DMS53 treated with DMSO at 0.1 percent for 48 hours (cell line): ENCODE measurements around the gene ELMOD1.
A peak's percentile ranks its signal among the peaks of the same experiment; 100 is the strongest.

ENCODE experiments used
- DNase-seq: peaks from one replicate; lab custom pipeline; 2025; ENCODE audit not compliant: unreplicated experiment; lab: John Stamatoyannopoulos, UW

Gene ELMOD1

DNA sequence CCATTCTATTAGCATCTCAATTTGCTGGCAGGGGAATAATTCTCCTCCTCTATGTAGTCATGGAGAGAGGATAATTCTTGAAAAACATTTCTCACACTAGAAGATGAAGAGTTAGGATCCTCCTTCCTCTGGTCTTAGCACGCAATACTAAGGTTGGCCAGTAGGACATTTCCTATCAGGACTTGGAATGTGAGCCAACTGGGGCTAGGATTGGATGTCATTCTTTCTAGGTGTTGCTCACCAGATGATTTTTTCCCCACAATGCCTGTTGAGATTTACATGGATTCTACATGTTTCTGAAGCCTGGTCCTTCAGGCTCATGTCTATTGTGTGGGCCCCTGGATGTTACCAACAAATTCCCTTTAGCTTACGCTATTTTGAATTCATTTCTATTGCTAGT is 92.9 kb downstream of the ELMOD1 start:
- no peak for DNase-seq

DNA sequence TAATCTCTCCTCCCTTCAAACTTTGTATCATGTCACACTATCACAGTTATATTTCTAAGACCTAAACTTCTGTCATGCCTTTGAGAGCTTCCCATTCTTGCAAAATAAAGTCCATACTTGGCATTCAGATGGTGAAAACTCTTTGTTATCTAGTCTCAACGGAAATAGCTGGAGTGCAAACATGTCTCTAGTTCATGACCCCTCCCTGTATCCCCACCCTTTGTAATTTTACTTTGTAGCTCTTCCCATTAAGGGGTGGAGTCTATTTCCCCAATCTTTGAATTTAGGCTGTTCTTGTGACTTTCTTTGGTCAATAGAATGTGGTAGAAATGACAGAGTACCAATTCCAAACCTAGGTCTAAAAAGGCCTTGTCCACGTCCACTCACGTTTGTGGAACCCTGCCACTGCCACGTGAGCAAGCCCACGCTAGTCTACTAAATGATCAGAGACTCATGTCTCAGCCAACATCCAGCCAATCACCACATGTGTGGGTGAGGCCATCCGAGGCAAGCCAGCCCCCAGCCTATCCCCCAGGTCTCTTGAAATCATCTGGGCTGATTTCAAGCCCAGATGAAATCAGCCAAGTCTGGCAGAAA is 97.5 kb downstream of the ELMOD1 start:
- DNase-seq = no peak

GRCh38 chr11:107689317-107690202 is 98.6 kb downstream of the ELMOD1 start:
- peak; percentile 92 for DNase-seq

DNA sequence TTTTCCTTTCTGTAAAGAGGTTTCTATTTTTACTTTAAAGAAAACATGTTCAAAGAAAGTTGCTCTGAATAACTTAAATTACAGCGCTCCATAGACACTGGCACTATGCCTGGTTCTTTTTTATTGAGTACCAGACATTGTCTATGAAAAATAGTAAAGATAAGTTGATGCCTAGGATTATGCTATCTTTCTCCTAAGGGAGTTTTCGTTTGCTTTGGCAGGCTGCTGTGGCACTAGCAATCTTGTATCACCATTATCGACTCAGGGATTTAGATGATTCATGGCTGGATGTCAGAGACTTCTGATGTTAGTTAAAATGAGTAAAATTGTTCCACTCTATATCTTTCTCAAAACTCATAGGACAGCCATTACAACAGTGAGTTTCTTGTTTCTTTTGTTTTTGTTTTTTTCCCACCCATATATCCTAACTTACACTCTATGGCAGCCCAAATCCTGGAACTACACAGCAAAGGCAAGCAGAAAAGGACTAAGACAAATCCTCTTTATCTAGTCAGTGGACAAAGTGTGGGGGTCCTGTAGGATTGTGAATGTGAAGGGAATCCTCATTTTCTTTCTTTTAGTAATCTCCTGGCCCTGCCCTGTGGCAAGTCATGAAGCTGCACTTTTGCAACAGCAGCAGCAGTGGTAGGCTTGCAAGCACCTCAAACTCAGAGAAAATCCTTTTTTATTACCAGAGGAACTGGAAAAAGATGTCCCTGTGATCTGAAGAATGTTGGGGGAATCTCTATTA is 100.2 kb downstream of the ELMOD1 start:
- no peak for DNase-seq

- DNase-seq = no peak
Measured at GRCh38 chr11:107695446-107695845, 104.5 kb downstream of the ELMOD1 start.

DNA sequence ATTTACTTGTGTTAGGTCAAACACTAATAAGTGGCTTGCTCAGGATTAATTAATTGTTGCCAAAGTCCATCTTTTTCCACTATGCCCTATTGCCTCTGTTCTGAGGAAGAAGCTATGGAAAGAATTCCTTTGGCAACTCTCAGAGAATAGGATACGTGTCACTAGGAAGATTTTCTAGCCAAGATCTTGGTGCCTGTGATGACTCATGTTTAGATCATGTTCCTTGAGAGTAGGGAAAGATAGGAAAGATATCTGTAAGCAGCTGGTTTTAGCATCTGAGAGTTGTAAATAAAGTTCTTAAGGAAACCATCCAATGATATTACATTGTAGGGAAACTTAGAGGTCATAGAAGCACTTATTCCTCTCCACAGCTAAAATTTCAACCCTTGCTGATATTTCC is 105.2 kb downstream of the ELMOD1 start:
- no peak for DNase-seq

DNA sequence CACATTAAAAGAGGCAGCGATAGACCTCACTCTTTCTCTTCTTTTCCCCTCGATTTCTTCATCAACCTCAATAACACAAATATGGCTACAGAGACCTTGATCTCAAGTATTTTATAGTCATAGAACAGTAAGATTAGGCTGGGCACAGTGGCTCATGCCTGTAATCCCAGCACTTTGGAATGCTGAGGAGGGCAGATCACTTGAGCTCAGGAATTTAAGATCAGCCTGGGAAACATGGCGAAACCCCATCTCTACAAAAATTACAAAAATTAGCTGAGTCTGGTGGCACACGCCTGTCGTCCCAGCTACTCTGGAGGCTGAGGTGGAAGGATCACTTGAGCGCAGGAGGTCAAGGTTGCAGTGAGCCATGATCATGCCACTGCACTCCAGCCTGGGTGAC is 106.3 kb downstream of the ELMOD1 start:
- DNase-seq = no peak

DNA sequence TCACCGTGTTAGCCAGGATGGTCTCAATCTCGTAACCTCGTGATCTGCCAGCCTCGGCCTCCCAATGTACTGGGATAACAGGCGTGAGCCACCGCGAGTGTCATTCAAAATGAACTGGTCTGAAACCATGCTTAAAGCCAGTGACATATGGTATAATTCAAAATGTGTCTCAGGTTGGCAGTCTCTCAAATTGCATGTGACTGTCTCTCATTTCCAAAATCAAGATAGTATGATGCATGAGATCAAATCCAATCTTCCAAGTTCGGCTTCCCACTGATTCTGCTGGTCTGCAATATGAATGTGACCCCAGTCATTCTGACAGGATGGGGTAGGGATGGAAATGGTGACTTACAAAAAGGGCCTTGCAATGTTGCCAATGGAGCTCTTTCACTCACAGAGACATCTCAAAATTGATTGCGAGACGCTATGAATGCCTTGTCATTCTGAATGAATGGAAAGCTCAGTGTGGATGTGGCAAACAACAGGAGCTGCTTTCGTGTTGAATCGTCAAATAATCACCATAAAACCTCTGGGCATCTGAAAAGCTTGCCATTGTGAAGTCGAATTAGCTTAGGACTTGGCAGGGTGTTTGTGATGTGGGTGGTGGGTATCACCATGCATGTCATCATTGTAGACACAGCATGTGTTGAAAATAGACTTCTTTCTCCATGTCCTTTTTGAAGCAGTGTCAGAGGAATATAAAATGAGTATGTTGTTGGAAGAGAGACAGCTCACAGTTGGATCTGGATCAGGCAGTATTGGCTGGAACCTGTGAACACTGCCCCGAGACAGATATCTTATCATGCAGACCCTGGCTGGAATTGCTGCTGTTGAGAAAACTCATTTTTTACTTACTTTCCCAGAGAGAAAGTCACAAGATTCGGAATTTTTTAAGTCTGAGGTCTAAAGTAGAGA is 108.7 kb downstream of the ELMOD1 start:
- DNase-seq = no peak

DNA sequence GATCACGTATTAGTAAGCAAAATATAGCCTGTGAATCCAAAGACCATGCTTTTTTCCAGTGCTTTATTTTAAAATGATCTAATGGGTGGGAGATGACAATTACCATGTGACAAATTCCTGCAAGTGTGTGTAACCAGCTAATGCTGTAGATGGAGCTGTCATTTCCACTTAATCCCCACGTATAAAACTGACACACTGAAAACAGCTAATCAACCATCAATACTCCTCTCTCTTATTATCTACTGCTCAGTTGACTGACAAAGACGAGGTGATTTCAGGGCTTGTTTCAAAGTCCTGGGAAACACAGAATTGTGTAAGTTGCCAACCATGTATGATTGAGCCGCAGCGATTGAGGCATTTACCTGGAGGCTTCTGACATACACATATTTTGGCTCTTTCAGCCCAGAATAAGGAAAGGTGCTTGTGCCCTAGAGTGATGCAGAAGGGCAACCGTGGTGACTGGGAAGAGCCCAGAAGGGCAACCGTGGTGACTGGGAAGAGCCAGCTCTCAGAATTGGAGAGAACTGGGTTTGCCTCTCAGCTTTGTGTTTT is 111.2 kb downstream of the ELMOD1 start:
- no peak for DNase-seq

- no peak for DNase-seq
Measured at GRCh38 chr11:107702723-107703122, 111.8 kb downstream of the ELMOD1 start.

GRCh38 chr11:107704451-107704850 is 113.5 kb downstream of the ELMOD1 start:
- DNase-seq = no peak

- peak; percentile 17 for DNase-seq
Measured at GRCh38 chr11:107705027-107705426, 114.1 kb downstream of the ELMOD1 start.

- no peak for DNase-seq
Measured at GRCh38 chr11:107706531-107706930, 115.6 kb downstream of the ELMOD1 start.

DNA sequence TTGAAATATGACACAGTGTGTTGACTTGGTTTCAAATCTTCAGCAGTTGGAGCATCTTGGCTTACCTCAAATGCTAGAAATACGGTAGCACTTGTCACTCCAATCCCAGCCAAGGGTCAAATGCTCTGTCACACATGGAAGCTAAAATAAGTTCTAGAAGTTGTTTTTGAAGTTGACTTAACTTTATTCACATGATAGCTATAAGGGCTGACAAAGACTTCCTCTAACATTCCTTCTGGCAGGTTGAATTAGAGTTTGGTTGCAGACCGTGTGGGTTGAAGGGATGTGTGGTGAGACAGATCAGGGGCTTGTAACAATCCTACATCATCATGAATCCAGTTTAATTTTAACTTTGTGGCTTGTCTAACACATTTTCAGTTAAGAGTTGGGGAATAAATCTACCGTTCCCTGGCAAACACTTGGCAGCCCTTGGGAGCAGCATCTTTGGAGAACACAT is 116.3 kb downstream of the ELMOD1 start:
- DNase-seq = no peak

DNA sequence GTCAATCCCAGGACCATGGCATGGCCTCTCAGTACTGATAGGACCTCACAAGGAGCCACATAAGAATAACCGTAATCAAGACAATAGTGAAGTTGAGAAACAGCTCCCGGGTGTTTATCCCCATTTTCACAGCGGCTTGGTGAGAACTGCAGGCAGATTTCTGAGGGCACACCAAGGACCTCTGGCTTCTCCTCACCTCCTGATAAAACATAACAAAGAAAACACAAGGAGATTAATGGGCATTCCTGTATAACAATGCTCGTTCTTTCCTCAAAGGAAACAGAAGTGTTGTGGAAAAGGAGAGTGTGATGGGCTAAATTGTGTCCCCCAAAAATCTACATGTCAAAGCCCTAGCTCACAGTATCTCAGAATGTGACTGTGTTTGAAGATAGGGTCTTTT is 116.9 kb downstream of the ELMOD1 start:
- DNase-seq = no peak

GRCh38 chr11:107708792-107709191 is 117.8 kb downstream of the ELMOD1 start:
- DNase-seq = no peak

- no peak for DNase-seq
Measured at GRCh38 chr11:107710301-107710700, 119.4 kb downstream of the ELMOD1 start.

GRCh38 chr11:107711861-107712755 is 121.2 kb downstream of the ELMOD1 start, which contains the start of gene SLN:
Gene SLN, minus strand, starts transcription at chr11:107712056.
- no peak for DNase-seq

DNA sequence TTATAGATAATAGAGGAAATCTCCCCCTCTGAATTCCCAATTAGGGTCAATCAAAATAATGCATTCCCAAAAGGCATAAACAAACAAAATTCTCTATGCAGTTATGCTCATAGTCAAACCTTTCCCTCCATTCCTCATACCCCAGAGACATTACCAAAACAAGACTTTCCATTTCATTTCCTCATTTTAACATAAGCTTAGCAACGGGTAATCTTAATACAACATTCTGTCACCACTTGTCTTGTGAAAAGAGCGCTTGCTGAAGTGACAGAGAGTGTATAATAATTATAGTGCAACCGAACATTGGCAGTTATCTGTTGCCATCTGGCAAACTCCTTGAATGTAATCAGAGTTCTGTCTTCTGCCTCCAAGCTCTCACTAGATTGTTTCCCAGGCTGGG is 122.1 kb downstream of the ELMOD1 start:
- DNase-seq = no peak
